Measurements from ENCODE around the gene OTOG. TPM values are rescaled to one million over a fixed set of nuclear protein-coding genes. Genes with fewer than 3 reads are reported as not detected.

OTOG gene
- total and polyA plus RNA-seq, 2 donors (not counting 3 experiments of a cell fraction or from before 2014, with no cell fraction given), result not detected

GRCh38 chr11:17642980-17643379 is 95.9 kb downstream of the OTOG start:
- H3K79me2 ChIP-seq (ENCODE audit: control insufficient read depth, insufficient read depth, low read length), result no peaks in the 10 kb centered on the region
- no peaks in the 10 kb centered on the region for H3K9me1 ChIP-seq (replicated peaks; ENCODE audit: control insufficient read depth, extremely low read depth, insufficient read depth, low read length)
- dilution Hi-C loops (cut with MboI; ENCODE audit: extremely low pct_ligation_motif_present, low sequenced_read_pairs), result no loop called here
- no peaks in the 10 kb centered on the region for H3K36me3 ChIP-seq (ENCODE audit: control insufficient read depth in 2 of 2, extremely low read depth in 1 of 2, insufficient read depth in 2 of 2, low read length in 2 of 2)
- POLR2A ChIA-PET, result no interaction called here
- FAIRE-seq (no peak), DNase-seq (ENCODE audit: low read depth, low spot score) (no peak)
- no TSS peak for BruUV-seq (replicated peaks)
- H3K4me1 ChIP-seq (ENCODE audit: control insufficient read depth, extremely low read depth, insufficient read depth, low read length), result no peaks in the 10 kb centered on the region
- H3K9me3 ChIP-seq (replicated peaks; ENCODE audit: control insufficient read depth, insufficient read depth, low read length), result no peaks in the 10 kb centered on the region
- no peaks in the 10 kb centered on the region for H4K20me1 ChIP-seq (replicated peaks; ENCODE audit: control insufficient read depth, extremely low read depth, insufficient read depth, low read length)
- no peak overlapping the region for H3K4me3 ChIP-seq (replicated peaks in 1 of 3; ENCODE audit: insufficient read depth in 1 of 3, low read depth in 1 of 3, low read length in 3 of 3)
- intact Hi-C loops (cut with micrococcal nuclease), result no loop called here
- no peak overlapping the region for H2AFZ ChIP-seq (ENCODE audit: low read depth, low read length)
- CTCF ChIA-PET, result no interaction called here
- no peak overlapping the region for H3K9ac ChIP-seq (replicated peaks; ENCODE audit: extremely low read depth, insufficient read depth, low read length)
- no peak overlapping the region for H3K27ac ChIP-seq (ENCODE audit: insufficient read depth, low read depth, low read length)
- H3K4me2 ChIP-seq (ENCODE audit: insufficient read depth, low read length), result no peak overlapping the region
- no peak for TF ChIP-seq GATA2 (IDR thresholded peaks at IDR 0.05; ENCODE audit: insufficient read depth, insufficient read length, low read depth, low read length)
- TF ChIP-seq POLR2A (IDR thresholded peaks at IDR 0.05; ENCODE audit: low read depth, low read length), result no peak
- TF ChIP-seq EZH2 (IDR thresholded peaks at IDR 0.05; ENCODE audit: borderline replicate concordance, low read depth, low read length, severe bottlenecking), result no peak
- TF ChIP-seq MAX (IDR thresholded peaks at IDR 0.05; ENCODE audit: insufficient read depth, insufficient read length), result no peak
- TF ChIP-seq JUN (IDR thresholded peaks at IDR 0.05; ENCODE audit: borderline replicate concordance, insufficient read depth, insufficient read length, low read depth), result no peak
- TF ChIP-seq MYC (IDR thresholded peaks at IDR 0.05; ENCODE audit: low read depth, low read length), result no peak
- no peak for TF ChIP-seq CTCF (IDR thresholded peaks at IDR 0.05; ENCODE audit: extremely low read depth in 1 of 2, insufficient read depth in 1 of 2, low read depth in 1 of 2, low read length in 2 of 2)
- TF ChIP-seq FOS (IDR thresholded peaks at IDR 0.05; ENCODE audit: borderline replicate concordance, insufficient read depth, low read length), result no peak
- no peaks in the 10 kb centered on the region for H3K27me3 ChIP-seq (ENCODE audit: control insufficient read depth in 2 of 2, insufficient read depth in 2 of 2, low read length in 2 of 2)

Measured in endothelial cell of umbilical vein (primary cell).